Peyer's patch (tissue), 4 donors: ENCODE data around the gene PSMB11.

Source experiments
- CTCF ChIP-seq, 6 experiments: fragments of 450-650 bp in 4 of 6; fragments of 200-600 bp in 2 of 6; sonication (generic) in 1 of 6; IDR thresholded peaks; one replicate each; pipeline ENCODE4 v1.5.1; 2017 to 2019; ENCODE audit warnings: antibody characterized with exemption in 6 of 6, mild to moderate bottlenecking in 3 of 6, moderate library complexity in 1 of 6
- POLR2A ChIP-seq, 2 donors: fragments of 450-650 bp; IDR thresholded peaks; one replicate each; pipeline ENCODE4 v1.5.1; 2017; ENCODE audit warnings: antibody characterized with exemption in 2 of 2, mild to moderate bottlenecking in 2 of 2, moderate library complexity in 2 of 2

GRCh38 chr14:23066855-23067744 lies 25.1 kb downstream of the PSMB11 start:
- no peak for TF ChIP-seq CTCF (IDR thresholded peaks at IDR 0.05)
- TF ChIP-seq POLR2A (IDR thresholded peaks at IDR 0.05) = no peak
